HG02840 (cell line): ENCODE data around the gene CERS1.
"Not testable (repeated sequence)": the region's sequence is repeated elsewhere in the genome, so short reads cannot be mapped to it uniquely, and the experiment has no call there.

Source experiments
- ATAC-seq: cut with Tn5 transposase; IDR thresholded peaks from one replicate; pipeline ENCODE4 v1.9.1; 2021; ENCODE audit warnings: mild to moderate bottlenecking, moderate library complexity, moderate number of reproducible peaks; ENCODE audit not compliant: unreplicated experiment, low FRiP score

CERS1 gene

DNA sequence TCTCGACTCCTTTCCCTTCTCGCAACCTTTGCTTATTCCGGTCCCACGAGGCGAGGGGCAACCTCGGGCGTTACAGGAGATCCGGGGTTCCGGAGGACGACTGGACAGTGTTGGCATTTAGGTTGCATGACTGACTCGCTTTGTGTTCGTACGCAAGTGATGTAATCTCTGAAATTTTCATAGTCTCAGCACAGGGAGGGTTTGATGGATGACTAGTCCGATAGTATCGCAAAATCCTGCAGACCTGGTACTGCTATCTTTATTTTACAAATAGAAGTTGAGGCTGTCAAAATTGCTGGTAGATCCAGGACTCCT is 23.9 kb upstream of the CERS1 start:
- ATAC-seq = no peak

DNA sequence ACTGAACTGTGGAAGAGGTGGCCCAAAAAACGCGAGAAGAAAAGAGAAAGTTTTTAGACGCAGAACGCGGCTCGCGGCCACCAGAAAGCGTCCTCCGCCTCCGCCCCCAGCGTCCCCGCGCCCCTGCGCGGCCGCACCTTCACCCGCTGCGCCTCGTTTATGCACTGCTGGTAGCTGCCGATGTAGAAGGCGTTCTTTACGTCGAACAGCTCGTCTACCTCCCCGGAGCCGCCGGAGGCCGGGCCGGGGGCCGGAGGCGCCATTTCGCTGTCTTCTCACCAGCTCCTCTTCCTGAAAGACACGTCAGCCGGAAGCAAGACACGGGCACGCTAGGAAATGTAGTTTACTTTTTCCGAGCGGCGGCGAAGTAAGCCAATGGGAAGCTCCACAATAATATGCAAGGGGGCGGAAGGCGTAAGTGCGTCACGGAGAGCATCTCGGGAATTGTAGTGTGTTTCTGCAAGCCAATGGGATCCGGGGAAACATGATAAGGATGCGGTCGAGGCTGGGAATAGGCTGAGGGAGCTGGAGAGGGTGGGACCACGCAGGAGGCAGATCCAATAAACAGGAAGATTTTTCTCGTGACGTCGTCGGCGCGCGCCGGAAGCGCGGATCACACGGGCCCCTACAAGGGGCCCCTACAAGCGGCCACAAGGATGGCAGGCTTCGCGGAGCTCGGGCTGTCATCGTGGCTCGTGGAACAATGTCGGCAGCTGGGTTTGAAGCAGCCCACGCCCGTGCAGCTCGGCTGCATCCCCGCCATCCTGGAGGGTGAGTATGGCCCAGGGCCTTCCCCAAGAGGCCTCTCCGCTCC is 23.3 kb upstream of the CERS1 start, which contains the start of the genes COPE and DDX49:
TSS of gene COPE (minus strand) at position 302 of the 814 bp plus-strand sequence. CDS start at position 263, 39 bp downstream.
TSS of gene DDX49 (plus strand) at position 630 of the 814 bp plus-strand sequence. CDS start at position 657, 27 bp downstream.
- peak; percentile 94 for ATAC-seq

DNA sequence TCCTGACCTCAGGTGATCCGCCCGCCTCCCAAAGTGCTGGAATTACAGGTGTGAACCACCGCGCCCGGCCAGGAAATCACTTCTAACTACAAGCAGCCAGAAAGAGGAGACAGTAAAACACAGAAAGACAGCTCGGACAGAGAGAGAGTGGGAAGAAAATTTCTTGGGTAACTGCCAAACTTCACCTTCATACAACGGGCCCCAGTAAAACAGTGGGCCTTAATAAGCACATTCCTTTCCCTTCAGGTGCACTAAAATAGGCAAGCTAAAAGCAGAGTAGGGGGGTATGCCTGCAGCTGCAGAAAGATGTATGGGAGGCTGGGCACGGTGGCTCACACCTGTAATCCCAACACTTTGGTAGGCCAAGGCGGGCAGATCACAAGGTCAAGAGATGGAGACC is 21.6 kb upstream of the CERS1 start:
- ATAC-seq = not testable (repeated sequence)

DNA sequence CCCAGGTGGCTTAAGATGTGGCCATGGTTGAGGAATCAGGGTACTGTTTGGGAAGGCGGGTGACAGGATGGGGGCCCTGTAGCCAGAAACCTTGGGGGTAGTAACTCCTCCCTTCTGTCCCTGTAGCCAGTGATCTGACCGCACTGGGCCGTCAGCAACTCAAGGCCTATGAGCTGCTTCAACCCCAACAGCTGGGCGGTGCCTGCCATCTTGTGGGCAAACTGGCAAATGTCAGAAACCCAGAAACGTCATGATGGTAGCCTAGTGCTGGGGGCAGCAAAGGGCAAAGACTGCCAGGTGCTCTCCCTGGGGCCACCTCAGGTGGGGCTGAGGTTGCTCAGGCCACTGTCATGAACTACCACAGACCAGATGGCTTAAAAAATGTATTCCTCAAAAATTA is 19.7 kb upstream of the CERS1 start:
- ATAC-seq = no peak

DNA sequence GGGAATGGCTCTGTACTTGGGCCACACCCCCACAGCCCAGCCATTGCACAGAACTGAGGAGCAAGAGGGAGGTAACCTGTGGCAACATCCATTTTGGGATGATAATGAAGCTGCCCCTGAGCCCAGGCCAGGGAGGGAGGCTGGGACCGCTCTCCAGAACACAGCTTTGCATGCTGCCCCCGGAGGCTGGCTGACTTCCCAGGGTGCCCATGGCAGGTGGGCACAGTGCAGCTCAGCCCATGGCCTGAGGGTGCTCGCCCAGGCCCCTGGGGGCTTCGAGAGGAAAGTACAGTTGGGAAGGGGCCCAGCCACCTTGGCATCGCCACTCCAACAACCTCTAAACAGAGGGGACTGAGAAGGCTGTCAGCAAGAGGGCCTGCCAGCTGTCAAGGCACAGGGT is 17.5 kb upstream of the CERS1 start:
- no peak for ATAC-seq

DNA sequence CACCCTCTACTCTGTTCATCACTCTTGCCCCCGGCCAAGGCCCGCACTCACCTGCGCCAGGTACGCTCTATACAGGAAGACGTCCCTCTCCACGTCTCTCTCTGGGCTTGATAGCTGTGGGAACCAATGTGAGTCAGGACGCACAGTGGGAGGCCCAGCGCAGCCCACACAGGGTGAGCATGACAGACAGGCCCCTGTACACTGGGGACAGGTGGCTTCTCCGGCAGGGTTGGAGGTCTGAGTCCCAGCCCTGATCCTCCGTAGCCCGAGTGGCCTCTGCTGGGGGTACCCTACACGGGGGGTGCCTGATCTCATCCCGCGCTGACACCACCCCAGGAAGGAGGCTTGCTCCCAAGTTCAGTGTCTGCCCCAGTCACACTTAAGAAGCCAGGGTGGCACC is 17.0 kb upstream of the CERS1 start:
- no peak for ATAC-seq

DNA sequence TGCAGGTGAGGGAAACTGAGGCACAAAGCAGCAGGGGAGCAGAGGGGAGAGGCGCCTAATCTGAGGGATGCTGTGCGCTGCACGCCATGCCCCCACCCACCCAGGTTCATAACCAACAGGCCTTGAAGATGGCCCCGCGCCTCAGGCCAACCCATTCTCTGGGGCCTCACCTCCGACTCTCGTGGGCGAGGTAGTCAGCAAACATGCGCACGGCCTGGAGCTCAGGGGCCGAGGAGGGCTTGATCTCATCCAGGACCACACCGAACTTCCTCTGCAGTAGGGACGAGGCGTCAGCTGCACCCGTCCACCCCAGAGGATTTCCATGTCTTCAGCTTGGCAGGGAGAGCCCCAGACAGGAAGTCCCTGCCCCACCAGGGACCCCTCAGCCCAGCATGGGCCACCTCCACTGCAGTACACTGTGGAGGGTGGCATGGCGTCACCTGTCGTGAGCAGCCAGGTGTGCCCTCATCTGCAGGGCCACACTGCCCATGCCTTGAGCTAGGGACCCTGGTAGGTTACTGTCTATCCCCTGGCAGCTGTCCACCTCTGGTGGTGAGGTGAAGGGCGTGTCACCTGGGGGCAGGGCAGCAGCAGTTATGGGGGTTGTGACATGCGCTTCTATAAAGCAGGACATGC is 15.0 kb upstream of the CERS1 start:
- no peak for ATAC-seq

DNA sequence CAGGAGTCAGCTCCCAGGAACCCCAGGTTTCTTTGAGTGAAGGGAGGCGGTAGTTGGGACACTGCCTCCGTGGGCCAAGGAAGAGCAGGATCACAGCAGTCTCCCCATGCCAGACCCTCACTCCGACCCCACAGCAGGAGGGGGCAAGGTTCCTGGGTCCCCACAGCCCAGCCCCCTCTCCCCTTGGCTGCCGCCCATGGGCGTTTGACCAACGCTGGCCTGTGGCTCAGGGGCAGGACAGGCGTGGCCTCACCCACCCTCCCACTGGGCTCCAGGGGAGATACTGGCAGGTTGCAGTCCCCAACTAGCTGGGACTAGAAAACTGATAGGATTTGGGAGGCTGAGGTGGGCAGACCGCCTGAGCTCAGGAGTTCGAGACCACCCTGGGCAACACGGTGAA is 14.1 kb upstream of the CERS1 start:
- no peak for ATAC-seq

DNA sequence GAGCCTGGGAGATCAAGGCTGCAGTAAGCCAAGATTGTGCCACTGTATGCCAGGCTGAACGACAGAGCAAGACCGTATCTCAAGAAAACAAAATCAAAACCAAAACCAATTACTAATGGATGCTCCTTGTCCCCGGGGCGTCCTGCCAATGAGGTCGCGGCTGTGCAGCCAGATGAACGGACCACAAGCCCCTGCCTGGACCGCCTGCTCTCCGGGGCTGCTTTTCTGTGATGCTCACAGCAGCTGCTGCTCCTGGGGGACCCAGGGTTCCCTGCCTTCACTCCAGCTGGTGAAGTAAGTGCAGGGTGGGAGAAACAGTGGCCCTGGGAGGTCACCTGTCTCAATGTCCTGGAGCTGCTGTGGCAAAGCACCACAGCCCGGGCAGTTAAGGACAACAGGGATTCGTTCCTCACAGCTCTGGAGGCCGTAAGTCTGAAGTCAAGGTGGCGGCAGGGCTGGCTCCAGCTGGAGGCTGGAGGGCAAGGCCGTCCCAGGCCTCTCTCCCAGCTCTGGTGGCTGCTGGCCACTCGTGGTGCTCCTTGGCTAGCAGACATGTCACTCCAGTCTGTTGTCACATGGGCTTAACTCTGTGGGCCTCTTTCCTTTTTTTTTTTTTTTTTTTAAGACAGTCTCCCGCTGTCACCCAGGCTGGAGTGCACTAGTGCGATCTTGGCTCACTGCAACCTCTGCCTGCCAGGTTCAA is 13.1 kb upstream of the CERS1 start:
- no peak for ATAC-seq

DNA sequence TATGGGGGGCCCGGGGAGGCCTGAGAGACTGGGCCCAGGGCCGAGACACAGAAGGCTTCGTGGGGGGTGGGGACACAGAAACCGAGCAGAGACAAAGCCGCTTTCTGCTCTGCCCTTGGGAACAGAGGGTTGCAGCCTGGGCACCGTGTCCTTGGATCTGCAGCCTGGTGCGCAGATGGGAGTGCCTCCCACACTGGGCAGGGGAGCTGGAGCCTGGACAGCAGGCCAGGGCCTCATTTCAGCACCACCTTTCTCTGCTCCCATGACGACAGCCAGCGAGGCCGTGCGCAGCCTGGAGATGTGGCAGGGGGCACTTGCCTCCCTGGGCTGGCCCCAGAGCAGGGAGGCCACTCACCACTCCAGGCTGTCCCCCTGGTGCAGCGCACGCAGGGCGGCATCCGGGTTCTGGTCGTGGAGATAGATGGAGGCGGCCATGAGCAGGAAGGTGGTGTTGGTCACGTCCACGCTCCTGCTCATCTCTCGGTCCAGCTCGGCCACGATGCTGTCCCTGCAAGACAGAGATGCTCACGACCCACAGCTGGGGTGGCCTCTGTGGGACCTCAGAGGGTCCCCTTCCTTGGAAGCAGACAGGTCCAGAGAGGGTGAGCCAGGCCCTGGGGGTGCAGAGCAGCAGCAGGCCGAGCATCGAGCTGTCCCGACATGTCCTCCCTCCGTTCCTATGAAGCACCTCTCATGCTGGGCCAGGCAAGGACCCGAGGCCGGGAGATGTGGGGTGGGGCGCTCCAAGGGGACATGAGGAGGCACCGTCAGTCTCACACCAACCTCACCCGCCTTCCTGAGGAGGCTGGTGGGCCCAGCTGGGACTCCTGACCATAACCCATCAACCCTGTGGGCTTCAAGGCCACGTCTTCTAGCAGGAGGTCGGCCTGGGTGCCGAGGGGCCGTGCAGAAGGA is 10.9 kb upstream of the CERS1 start:
- no peak for ATAC-seq

DNA sequence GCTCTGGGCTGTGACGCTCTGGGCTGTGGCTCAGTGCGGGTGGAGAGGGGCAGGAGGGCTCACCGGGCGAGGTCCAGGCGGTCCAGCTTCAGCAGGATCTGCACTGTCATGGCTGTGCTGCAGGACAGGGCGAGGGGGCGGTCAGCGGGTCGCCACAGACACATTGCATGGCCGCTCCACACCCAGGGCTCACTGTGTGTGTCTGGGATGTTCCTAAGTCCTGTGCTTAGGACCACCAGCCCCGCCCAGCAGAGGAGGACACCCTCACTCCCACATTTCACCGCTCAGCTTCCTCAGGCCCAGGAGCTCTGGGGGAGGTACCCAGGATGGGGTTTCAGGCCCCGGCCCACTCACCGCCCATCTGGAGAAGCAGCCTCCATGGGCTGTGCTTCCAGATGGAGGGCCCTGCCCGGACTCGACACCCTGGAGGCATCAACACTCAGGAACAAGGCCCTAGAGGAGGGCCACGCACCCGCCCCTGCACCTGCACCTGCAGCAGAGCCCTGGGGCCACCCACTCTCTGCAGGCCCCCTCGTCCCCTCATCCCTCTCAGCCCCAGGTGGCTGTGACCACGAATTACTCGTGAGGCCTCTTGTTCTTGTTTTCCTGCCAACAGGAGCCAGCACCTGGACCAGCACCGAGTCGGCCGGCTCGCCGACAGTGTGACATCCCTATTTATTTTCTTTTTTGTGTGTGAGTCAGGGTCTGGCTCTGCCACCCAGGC is 9.7 kb upstream of the CERS1 start:
- no peak for ATAC-seq

DNA sequence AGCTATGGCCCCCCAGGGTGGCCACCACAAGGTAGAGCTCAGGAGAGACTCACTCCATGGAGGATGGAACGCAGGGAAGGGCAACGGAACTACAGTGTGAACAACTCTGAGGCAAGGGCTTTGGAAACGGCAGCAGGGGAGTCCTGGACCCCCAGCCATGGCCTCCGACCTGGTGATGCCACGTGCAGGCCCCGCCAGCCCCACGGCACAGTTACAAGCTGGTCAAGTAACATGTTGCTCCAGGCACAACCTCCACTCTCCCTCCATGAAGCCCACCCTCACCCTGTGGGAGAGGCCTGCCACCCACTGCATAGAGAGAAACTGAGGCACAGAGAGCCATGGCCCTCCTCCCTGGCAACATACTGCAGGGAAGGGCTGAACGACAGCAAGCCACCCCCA is 9.1 kb upstream of the CERS1 start:
- no peak for ATAC-seq

DNA sequence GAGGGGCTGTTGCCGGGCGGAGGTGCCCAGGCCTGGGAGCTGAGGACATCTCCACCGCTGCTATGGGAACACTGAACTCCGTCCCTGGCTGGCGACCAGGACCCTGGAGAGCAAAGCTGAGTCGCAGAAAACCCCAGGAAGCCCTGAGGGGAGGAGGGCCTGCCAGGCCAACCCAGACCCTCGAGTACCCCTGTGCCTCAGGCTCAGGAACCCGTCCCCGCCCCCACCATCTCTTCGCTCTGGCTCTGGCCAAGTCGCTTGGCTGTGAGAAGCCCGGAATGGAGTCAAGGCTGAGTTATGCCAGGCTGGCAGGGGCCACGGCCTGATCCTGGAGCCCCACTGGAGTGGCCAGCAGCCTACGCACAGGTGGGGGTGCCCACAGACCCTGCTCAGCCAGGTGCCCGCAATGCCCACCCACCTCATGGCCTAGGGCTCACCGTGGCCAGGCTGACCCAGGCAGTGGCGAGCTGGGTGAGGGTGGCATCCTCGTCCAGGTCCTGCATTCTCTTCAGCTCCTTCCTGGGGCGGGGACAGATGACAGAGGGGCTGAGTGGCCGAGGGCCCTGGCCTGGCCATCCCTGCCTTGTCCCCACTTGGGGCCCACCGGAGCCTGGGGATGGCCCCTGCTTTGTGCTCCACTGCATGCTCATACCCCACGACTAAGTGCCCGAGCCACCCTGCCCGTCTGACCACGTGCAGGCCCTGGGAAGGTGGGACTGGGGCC is 8.5 kb upstream of the CERS1 start:
- no peak for ATAC-seq

DNA sequence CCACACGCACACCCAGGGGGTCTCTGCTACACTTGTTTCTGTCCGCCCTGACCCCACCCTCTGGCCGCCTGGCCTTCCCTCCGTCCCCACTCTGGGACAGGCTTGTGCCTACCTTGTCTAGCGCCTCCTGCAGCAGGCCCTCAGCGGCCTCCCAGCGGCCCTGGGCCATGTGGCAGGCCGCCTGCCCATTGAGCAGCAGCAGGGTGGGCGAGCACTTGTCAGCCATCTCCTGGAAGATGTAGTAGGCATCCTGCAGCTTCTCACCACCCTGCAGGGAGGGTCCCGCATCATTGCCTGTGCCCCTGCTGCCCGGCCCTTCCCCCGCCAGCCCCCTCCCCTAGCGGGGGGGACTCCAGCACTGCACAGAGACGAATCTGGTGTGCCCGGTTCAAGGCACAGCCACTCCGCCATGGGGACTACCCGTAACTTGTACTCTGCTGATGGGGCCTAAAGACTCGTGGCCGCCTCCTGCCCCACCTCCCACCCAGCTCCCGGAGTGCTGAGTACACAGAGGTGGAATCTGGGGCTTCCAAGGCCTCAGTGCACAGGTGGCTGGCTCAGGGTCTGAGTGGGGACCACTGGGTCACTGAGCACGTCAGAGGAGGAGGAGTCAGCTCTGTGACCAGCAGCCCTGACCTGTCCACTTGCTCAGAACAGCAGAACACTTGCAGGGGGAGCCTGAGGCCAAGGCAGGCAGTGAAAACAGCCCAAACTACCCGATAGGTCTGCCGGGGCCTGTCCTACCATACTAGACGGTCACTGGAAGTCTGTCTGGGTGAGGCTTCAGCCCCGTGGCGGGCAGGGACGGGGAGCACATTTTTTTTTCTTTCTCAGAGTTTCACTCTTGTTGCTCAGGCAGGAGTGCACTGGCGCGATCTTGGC is 7.4 kb upstream of the CERS1 start:
- ATAC-seq = no peak

DNA sequence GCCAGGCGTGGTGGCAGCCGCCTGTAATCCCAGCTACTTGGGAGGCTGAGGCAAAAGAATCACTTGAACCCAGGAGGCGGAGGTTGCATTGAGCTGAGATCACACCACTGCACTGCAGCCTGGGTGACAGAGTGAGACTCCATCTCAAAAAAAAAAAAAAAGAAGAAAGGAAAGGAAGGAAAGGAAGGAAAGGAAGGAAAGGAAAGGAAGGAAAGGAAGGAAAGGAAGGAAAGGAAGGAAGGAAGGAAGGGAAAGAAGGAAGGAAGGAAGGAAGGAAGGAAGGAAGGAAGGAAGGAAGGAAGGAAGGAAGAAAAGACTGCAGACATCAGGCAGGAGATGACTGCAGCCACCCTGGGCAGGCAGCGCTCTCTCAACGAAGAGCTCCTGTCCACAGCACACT is 6.6 kb upstream of the CERS1 start:
- ATAC-seq = not testable (repeated sequence)

DNA sequence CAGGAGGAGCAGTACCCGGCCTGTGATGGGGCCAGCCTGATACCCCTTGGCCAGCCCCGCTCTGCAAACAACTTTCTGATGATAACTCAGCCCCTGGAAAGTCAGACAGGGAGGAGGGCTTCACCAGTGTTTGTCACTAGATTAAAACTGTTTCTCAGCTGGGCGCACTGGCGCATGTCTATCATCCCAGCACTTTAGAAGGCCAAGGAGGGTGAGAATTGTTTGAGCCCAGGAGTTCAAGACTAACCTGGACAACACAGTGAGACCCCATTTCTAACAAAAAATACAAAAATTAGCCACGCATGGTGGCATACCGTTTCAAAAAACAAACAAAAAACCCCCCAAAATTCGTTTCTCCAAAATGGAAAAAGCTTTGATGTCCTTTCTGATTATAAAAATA is 5.5 kb upstream of the CERS1 start:
- ATAC-seq = no peak

DNA sequence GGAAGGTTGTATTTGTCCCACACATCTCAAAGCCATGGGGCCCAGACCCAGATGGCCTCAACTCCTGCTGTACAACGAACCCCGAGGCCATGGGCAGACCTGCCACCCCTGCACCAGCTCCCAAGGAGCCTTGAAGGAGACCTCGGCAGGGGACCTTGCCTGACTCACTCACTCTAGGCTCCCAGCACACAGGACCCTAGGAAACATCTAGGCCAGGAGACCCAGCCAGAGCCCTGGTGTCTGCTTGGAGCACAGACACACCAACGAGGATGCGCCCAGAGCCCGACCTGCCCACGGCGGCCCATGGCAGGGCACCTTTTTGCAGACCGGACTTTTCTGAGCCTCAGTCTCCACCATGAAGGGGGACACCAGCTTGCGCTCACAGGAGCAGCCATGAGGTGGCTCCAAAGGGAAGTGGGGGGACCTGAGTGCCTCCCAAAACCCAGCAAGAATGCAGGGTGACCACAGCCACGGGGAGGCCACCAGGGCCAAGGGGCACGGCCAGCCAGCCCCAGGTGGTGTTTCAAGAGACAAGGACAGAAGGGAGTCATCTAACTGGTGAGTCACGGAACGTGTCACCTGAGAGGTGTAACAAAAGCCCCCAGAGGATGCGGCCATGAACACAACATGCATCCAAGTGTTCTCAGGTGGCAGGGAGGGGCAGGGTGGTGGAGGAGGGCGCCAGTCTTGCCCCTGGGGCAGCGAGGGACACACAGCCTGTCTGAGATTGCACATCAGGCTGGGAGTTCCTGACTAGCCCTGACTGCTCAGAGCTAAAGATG is 4.9 kb upstream of the CERS1 start:
- no peak for ATAC-seq
